Forelimb muscle (tissue), 1 donor: ENCODE data around the gene BCAP31. TPM values are rescaled to one million over a fixed set of nuclear protein-coding genes. Genes with fewer than 3 reads are reported as not detected.

ENCODE experiments used
- DNase-seq: peaks from one replicate; pipeline ENCODE4 v3.0.0-alpha.2; 2013; ENCODE audit warnings: low read depth
- polyA plus RNA-seq: library from polyadenylated mRNA; unstranded; fragments of 120-200 nt; gene quantifications from one replicate; pipeline ENCODE4 v1.2.1, GENCODE V29; 2013; ENCODE audit not compliant: insufficient read length

The BCAP31 gene
- 74.1 TPM for polyA plus RNA-seq

DNA sequence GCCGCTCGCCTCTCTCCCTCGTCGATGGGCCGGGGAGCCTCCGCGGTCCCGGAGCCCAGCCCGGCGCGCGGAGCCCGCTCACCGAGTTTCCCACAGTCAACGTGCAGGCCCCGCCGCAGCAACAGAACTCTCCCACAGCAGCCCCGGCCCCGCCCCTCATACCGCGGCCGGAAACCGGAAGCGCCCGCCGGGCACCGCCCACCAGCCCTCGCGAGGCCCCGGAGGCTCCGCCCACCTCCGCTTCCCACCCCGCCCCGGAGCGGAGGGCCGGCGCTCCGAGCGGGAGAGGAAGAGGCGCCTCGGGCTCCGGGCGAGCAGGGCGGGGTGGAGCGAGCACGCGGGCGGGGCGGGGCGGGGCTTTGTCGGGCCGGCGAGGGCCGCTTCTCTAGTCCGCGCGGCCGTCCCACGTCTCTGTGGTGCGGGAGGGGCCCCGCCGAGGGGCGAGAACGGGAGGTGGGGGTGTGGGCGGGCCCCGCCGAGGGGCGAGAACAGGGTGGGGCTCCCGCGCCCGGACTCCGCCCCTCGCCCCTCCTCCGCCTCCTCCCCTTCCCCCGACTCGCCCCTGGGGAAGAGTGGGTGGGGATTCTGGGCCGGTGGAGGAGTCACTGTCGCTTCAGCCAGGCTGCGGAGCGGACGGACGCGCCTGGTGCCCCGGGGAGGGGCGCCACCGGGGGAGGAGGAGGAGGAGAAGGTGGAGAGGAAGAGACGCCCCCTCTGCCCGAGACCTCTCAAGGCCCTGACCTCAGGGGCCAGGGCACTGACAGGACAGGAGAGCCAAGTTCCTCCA lies at the start of gene BCAP31, which contains the start of gene ABCD1:
TSS of gene BCAP31 (minus strand) at position 136 of the 787 bp plus-strand sequence. CDS start 1,143 bp downstream, outside the sequence.
TSS of gene ABCD1 (plus strand) at position 605 of the 787 bp plus-strand sequence. CDS start 411 bp downstream, outside the sequence.
- peak; percentile 45 for DNase-seq

DNA sequence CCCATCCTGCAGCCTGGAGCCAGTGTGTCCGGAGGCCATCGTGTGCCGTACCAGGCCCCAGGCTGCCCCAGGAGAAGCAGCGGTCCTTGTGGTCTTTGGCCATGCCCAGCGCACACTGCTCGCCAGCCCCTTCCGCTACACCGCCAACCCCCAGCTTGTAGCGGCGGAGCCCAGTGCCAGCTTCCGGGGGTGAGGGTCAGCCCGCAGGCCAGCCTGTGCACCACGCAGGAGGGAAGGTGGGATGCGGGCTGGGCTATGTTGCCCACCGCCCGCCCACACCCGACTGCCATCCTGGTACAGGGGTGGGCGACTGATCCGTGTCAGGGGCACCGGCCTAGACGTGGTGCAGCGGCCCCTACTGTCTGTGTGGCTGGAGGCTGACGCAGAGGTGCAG lies 49.0 kb upstream of the BCAP31 start:
- DNase-seq, result no peak

DNA sequence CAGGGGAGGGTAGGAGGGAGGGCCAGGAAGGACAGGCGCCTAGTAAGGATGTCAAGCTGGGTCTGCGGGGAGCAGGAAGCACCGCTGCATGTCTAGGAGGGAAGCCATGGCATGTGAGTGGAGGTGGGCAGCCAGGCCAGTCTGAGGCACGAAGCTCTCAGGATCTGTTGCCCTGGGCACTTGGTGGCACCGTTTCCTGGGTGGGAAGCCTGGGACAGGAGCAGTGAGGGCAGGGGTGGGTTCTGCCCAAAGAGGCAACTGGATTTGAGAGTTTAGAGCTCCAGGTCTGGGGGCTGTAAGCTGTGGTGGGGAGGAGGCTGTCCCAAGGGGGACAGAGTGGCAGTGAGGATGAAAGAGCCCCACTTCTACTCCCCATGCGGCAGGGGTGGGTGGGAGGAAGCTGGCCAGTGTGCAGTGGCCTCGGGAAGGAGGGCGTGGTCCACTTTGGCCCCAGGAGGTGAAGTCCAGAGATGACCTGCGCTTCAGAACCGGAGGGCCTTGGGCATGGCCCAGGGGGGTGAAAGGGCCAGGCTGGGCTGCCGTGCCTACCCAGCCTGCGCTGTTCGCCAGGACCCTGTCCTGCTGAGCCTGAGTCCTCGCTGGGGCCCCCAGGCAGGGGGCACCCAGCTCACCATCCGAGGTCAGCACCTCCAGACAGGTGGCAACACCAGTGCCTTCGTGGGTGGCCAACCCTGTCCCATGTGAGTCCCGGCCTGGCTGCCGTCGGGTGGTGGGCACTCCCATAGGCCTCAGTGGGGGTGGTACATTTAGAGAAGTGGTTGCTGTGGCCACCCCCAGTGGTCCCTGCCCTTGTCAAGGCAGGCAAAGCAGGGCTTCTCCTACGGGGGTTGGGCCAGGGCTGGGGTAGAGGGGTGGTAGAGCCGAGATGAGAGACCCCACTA lies 48.4 kb upstream of the BCAP31 start:
- DNase-seq, result no peak

DNA sequence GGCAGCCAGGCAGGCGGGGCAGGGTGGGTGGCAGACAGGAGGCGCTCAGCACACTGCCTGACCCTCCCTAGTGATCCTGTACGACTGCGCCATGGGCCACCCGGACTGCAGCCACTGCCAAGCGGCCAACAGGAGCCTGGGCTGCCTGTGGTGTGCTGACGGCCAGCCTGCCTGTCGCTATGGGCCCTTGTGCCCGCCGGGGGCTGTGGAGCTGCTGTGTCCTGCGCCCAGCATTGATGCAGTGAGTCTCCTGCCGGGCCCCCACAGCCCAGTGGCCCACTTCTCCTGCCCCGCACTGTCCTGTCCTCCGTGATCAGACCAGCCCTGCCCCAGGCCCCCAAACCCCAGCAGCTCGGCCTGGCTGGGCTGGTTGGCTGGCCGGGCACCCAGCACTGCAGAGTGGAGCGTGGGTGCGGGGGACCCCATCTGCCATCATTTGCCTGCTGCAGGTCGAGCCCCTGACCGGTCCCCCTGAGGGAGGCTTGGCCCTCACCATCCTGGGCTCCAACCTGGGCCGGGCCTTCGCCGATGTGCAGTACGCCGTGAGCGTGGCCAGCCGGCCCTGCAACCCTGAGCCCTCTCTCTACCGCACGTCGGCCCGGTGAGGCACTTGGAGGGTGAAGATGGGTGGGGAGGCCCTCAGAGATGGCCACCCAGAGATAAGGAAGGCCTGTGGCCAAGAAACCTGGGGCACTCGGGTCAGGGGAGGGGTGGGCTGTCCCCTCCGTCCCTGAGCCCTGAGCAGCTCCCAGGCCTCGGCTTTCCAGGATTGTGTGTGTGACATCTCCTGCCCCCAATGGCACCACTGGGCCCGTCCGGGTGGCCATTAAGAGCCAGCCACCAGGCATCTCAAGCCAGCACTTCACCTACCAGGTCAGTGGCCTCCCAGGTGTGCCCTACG lies 47.5 kb upstream of the BCAP31 start:
- DNase-seq, result no peak

DNA sequence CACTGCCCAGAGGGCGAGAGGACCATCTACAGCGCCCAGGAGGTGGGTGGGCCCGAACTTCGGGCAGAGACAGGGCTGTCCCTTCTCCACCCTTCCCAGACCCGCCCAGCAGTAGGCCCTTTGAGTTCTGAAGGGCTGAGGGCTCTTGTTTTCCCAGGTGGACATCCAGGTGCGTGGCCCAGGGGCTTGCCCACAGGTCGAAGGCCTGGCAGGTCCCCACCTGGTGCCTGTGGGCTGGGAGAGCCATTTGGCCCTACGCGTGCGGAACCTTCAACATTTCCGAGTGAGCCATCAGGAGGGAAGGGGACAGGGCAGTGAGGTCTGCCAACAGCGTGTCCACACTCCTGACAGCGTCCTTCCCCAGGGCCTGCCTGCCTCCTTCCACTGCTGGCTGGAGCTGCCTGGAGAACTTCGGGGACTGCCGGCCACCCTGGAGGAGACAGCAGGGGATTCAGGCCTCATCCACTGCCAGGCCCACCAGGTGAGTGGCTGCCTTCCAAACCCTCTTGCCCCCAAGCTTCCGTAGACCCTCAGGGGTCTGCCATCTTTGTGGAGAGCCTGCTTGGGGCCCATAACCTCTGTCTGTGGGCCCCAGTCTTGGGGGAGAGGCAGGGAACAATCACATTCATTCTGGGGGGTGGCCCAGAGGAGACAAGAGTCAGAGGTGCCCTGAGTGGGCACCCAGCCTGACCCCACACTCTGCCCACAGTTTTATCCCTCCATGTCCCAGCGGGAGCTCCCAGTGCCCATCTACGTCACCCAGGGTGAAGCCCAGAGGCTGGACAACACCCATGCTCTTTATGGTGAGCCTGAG lies 46.6 kb upstream of the BCAP31 start:
- DNase-seq, result no peak

DNA sequence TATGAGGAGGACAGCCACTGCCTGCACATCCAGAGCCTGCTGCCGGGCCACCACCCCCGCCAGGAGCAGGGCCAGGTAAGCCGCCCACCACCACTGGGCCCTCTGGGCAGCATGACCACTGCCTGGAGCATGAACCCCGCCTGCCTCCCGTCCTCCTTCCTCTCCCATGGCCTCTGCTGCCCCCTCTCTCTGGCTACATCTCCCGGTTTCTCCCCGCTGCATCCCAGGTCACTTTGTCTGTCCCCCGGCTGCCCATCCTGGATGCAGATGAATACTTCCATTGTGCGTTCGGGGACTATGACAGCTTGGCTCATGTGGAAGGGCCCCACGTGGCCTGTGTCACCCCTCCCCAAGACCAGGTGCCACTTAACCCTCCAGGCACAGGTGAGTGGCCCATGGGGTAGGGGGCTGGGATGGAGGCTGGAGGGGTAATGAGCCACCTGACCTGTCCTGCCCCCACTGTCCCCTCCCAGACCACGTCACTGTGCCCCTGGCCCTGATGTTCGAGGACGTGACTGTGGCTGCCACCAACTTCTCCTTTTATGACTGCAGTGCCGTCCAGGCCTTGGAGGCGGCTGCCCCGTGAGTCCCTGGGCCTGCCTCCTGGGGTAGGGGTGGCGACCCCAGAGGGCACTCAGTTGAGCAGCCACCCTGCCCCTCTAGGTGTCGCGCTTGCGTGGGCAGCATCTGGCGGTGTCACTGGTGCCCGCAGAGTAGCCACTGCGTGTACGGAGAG lies 45.8 kb upstream of the BCAP31 start:
- no peak for DNase-seq

DNA sequence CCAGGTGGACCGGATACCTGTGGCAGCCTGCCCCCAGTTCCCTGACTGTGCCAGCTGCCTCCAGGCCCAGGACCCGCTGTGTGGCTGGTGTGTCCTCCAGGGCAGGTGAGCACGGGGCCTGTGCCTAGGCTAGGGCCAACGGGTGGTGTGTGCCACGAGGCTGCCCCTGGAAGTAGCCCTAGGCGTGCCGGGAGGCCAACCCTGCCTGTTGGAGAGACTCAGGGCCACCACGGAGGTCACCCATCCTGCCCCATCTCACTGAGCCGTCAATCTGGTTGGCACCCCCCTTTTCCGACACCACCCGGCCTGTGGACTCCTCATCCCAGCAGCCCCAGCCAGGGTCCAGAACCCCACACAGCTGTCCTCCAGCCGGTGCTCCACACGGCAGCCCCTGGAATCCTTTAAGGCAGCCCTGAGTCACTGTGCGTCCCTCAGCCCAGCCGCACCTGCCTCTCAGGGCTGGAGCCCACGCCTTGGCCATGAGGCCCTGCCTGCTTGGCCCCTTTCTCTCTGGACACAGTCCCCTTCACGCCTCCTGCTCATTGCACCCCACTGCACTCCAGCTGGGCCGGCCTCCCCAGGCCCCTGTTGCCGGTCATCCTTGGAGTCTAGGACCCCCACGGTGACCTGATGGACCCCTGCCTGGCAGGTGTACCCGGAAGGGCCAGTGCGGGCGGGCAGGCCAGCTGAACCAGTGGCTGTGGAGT lies 45.1 kb upstream of the BCAP31 start:
- no peak for DNase-seq

DNA sequence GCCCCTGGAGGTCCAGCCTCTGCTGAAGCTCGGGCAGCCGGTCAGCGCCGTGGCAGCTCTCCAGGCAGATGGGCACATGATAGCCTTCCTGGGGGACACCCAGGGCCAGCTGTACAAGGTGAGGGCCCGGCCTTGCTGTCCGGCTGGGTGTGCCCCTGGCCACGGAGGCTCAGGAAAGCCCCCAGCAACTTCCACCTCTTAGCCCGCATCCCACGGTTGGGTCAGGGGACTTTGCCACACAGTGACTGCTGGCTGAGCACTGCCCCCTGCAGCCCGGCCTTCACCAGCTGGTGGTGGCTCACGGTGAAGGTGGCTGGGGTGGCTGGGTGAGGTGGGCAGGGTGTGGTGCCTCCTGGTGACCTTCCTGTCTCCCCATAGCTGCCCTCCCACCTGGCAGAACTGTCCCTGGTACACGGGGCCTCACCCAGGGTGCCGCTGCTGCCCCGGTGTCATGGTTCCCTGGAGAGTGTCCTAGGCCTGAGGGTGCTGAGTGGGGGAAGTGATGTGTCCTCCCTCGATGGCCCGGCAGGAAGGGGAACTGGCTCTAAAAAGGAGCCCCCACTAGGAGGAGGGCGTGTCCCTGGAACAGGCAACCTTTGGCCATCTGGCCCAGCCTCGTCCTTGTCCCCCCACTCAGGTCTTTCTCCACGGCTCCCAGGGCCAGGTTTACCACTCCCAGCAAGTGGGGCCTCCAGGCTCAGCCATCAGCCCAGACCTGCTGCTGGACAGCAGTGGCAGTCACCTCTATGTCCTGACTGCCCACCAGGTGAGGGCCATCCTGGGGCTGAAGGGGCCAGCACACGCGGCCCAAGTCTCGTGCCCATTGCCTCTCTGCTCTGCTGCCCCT lies 44.3 kb upstream of the BCAP31 start:
- no peak for DNase-seq

DNA sequence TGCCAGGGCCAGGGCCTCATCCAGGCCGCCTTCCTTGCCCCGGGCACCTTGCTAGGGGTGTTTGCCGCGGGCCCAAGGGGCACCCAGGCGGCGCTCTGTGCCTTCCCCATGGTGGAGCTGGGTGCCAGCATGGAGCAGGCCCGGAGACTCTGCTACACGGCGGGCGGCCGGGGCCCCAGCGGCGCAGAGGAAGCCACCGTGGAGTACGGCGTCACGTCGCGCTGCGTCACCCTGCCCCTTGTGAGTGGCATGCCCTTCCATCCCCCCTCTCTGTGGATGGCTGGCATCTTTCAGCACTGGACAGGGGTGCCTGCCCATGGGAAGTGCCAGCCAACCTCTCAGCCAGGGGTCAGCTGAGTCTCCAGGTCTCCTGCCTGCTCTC lies 43.5 kb upstream of the BCAP31 start:
- DNase-seq, result no peak

DNA sequence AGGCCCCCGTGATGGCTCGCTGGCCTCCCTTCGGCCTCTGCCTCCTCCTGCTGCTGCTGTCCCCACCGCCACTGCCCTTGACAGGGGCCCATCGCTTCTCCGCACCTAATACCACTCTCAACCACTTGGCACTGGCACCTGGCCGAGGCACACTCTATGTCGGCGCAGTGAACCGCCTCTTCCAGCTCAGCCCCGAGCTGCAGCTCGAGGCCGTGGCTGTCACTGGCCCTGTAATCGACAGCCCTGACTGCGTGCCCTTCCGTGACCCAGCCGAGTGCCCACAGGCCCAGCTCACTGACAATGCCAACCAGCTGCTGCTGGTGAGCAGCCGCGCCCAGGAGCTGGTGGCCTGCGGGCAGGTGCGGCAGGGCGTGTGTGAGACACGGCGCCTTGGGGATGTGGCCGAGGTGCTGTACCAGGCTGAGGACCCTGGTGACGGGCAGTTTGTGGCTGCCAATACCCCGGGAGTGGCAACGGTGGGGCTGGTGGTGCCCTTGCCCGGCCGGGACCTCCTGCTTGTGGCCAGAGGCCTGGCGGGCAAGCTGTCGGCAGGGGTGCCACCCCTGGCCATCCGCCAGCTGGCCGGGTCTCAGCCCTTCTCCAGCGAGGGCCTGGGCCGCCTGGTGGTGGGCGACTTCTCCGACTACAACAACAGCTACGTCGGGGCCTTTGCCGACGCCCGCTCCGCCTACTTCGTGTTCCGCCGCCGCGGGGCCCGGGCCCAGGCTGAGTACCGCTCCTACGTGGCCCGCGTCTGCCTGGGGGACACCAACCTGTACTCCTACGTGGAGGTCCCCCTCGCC lies 42.9 kb upstream of the BCAP31 start:
- DNase-seq, result no peak

DNA sequence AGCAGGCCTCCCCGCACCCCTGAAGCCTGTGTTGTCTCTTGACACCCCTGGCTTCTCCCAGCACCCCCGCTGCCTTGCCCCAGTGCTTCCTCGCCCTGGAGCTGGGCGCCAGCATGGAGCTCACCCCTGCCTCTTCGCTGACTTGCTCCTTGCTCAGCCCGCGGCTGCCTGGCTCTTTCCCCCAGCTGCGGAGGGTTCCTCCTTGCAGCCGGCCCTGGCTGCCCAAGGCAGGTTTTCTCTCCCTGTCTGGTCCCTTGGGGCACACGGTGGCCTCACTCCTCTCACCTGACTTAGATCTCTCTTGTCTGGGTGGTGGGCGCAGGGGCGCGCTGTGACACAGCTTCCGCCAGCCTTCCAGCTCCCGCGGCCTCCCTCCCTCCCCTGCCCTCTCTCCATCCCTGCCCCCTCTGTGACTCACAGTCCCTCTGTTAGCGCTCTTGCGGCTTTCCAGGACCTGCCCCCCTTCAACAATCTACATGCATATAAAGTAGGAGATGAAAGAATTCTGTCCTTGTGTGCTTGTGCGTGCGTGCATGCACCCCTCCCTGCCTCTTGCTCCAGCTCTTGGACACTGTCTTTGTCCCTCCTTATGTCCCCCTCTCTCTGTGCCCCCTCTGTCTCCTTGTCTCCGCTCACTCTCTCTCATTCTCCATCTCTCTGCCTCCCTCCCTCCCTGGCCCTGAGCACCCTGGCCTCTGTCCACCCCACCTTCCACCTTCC lies 42.1 kb upstream of the BCAP31 start:
- DNase-seq, result no peak

DNA sequence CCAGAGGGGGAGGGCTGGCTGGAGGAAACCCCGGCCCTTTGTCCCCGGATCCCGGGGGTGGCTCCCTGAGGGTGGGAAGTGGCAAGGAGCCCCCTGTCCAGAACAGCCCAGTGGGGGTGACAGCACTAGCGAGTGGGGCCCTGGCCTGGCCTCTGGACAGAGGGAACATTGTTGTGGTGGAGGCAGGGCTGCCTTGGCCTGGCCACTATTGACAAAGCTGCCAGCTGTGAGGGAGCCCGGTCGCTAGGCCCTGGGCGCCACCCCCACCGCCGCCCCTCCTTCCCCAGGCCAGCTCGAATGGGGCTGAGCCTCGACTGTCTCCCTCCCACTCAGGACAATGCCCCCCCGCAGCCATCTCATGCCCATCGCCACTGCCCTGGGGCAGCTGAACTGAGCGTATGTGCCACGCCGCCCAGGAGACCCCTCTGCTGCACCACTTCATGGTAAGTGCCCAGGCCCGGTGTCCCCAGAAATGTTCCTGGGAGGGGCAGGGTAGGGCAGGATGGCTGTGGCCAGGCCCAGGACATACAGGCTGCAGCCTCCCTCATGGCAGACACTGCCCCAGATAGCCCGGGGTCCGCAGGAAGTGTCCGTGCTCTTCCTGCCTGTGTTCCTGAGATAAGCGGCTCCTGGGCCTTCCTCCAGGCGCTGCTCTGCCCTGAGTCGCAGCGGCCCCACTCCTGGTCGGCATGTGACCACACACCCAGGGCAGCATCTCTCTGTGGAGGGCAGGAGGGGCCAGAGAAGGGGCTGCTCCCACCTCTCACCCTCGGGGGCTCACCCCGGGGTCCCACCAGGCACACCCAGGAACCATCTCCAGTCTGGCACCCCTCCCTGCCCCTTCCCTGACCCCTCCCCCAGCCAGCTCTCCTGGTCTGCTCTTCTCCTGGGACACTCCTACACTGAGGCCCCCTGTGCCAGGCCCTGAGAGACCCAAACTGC lies 41.2 kb upstream of the BCAP31 start:
- DNase-seq, result no peak

DNA sequence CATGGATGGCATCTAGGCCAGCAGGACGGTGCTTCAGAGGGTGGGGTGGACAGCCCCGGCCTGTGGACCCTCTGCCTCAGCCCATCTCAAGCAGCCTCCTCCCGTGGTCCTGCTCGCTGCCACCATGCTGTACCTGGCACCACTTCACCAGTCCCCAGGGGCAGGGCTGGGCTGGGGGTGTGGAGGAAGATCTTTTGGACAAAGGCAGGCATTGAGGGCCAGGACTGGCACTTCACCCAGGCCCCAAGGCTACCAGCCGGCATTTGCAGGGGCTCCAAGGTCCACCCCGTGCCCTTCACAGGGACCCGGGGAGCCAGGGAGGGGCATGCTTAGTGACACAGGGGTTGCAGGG lies 40.6 kb upstream of the BCAP31 start:
- no peak for DNase-seq

DNA sequence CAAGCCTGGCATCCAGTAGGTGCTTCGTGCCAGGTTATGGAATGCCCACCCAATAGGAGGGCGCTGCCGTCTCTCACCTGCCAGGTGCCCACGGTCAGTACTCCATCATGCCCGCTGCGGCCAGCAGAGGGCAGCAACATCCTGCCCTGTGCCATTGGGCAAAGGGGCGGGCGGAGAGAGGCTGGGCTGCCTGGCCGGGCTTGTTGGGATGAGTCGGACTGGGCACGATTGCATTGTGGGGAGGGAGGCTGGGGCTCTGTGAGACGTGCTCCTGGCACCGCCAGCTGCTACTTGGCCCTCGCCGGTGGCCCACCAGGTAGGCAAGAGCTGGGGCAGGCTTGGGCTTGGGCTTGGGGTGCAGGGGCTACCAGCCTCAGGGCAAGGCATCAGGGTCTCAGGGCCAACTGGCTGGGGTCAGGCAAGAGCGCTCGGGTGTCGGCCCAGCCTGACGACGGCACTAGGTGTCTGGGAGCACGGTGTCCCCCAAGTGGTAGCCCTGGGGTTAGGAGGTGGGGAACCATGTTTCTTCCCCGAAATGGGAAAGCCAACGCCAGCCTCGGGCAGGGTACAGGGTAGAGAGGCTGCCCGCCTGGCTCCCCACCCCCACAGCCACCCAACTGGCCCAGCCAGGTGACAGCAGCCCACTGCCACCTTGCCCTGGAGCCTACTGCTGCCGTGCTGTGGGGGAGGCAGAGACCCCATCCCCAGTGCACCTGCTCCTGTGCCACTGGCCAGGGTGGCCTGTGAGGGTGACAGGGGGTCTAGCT lies 40.0 kb upstream of the BCAP31 start, which contains the start of gene PLXNB3:
TSS of gene PLXNB3 (plus strand) at position 261 of the 767 bp plus-strand sequence. CDS start 1,287 bp downstream, outside the sequence.
- DNase-seq, result no peak
